GM18909 (cell line): ENCODE measurements around the gene RAD51D.

Experiments
- ATAC-seq: cut with Tn5 transposase; IDR thresholded peaks from one replicate; pipeline ENCODE4 v1.9.1; 2021; ENCODE audit warnings: mild to moderate bottlenecking; ENCODE audit not compliant: unreplicated experiment, poor library complexity

Gene RAD51D

DNA sequence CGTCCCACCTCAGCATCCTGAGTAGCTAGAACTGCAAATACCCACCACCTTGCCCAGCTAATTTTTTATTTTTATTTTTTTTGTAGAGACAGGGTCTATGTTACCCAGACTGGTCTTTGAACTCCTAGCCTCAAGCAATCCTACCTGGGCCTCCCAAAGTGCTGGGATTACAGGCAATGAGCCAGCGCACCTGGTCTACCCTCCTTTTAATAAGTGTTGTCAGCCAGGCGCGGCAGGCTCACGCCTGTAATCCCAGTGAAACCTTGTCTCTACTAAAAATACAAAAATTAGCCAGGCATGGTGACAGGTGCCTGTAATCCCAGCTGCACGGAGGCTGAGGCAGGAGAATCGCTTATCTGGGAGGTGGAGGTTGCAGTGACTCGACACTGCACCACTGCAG is 75.5 kb downstream of the RAD51D start:
- no peak for ATAC-seq
